Activated T-helper 2 cell treated with anti-CD3 and anti-CD28 coated beads, Interferon-gamma antibody, Interleukin-2, Interleukin-4, amounts not matched to agents 10 μg/mL and 5 μg/mL and 100 μg/mL, durations not matched to agents 14 hours and 24 hours and 36 hours (primary cell): Measurements from ENCODE around the gene MTHFD2. TPM values are rescaled to one million over a fixed set of nuclear protein-coding genes. Genes with fewer than 3 reads are reported as not detected.

ENCODE experiments used
- DNase-seq: peaks from one replicate; pipeline ENCODE4 v3.0.0; 2021; ENCODE audit warnings: low spot score
- H3K27ac Mint-ChIP-seq: one replicate; pipeline ENCODE4 v1.8.0; 2021; ENCODE audit warnings: mixed read lengths
- H3K27me3 Mint-ChIP-seq: one replicate; pipeline ENCODE4 v1.8.0; 2021; ENCODE audit warnings: low read depth, mixed read lengths
- H3K36me3 Mint-ChIP-seq: one replicate; pipeline ENCODE4 v1.8.0; 2021; ENCODE audit warnings: low read depth, mixed read lengths
- H3K4me1 Mint-ChIP-seq: one replicate; pipeline ENCODE4 v1.8.0; 2021; ENCODE audit warnings: low read depth, mixed read lengths
- H3K4me3 Mint-ChIP-seq: one replicate; pipeline ENCODE4 v1.8.0; 2021; ENCODE audit warnings: low read depth, mild to moderate bottlenecking, moderate library complexity, mixed read lengths
- H3K9me3 Mint-ChIP-seq: one replicate; pipeline ENCODE4 v1.8.0; 2021; ENCODE audit warnings: mixed read lengths
- intact Hi-C: fragments of 100-400 bp; cut with micrococcal nuclease; formaldehyde crosslinking; loops from one replicate; pipeline ENCODE4 v1.15.1; 2023
- total RNA-seq: library from RNA; stranded (reverse); gene quantifications from 2 replicates; pipeline ENCODE4 v1.2.3, GENCODE V29; 2022

The MTHFD2 gene
- total RNA-seq, 1 donor from 2014 or later = 371 TPM

DNA sequence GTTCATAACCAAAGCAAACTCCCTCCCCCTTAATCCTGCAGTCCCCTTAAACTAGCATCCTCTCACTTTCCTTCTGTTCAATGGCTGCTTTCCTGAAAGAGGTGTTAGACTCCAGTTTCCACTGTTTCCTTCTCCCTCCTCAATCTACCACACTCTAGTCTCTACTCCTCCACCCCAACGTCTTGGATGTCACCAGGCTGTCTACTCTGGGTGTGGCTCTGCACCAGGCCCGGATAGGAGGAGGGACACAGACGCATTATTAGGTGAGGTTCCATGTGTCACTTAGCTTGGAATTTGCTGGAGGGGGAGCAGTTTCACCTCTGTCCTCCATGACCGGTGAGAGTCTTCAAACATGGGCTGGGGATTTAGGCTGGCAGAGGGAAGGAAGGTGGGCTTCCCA is 61.3 kb downstream of the MTHFD2 start:
- no peak for DNase-seq
- H3K4me3 Mint-ChIP-seq = no peak overlapping the region
- no peaks in the 10 kb centered on the region for H3K4me1 Mint-ChIP-seq
- H3K27ac Mint-ChIP-seq = no peak overlapping the region
- no peaks in the 10 kb centered on the region for H3K27me3 Mint-ChIP-seq
- no peaks in the 10 kb centered on the region for H3K9me3 Mint-ChIP-seq
- H3K36me3 Mint-ChIP-seq = no peaks in the 10 kb centered on the region
- intact Hi-C loops = no loop called here

DNA sequence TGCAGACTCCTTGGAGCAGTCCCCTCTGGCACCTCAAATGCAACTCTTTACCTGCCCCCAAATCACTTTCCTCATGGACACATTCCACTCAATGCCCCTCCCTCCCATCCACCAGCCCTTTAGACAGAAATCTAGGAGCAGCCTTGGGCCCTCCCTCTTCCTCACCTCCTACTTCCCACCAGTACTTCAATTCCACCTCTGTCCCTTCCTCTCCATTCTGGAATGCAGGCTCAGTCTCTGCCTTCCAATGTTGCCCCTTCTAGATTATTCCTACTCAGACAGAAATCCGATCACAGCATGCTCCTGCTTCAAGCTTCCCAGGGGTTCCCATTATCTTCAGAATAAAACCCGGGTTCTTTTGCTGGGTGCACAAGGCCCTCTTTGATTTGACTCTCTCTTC is 62.1 kb downstream of the MTHFD2 start:
- no peak overlapping the region for H3K27ac Mint-ChIP-seq
- H3K36me3 Mint-ChIP-seq = no peaks in the 10 kb centered on the region

DNA sequence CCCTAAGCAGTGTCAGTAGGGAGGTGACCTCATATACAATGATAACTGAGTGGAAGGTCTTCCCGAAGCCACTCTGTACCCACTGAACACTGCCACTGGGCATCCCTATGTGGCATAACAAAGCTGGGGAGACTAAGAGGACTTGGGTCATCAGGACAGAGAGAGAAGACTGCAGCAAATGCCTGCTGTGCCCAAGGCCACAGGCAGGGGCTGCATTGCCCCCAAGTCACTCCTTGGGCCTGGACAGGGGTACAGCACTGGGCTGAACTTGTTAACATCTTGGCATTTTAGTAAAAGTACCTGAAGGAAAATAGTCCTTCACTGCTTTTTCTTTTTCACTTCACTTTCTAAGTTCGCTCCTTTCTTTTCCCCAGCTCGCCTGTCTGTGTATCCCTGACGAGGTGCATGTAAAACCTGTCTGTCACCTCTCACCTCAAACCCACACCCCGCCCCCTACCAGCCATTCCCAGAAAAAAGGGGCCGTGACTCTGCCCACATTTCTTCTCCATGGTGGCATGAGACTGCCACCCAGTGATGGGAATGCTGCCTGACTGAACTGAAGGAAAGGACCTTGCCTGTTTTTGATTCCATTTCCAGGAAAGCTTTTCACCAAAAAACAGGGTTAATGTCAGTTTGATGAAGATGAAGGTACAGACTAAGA is 62.9 kb downstream of the MTHFD2 start:
- peaks cover 4% of the 10 kb centered on the region for H3K4me1 Mint-ChIP-seq
- no peak overlapping the region for H3K27ac Mint-ChIP-seq
- no peaks in the 10 kb centered on the region for H3K27me3 Mint-ChIP-seq
- no peaks in the 10 kb centered on the region for H3K36me3 Mint-ChIP-seq
- intact Hi-C loops = no loop called here
- no peak for DNase-seq
- no peak overlapping the region for H3K4me3 Mint-ChIP-seq
- H3K9me3 Mint-ChIP-seq = no peaks in the 10 kb centered on the region

More for the DNA sequence above, 62.1 kb downstream of the MTHFD2 start:
- intact Hi-C loops = no loop called here
- Mint-ChIP-seq H3K27me3 (no peaks in the 10 kb centered on the region), H3K9me3 (no peaks in the 10 kb centered on the region), H3K4me3 (no peak overlapping the region), H3K4me1 (no peaks in the 10 kb centered on the region)
- DNase-seq = no peak

DNA sequence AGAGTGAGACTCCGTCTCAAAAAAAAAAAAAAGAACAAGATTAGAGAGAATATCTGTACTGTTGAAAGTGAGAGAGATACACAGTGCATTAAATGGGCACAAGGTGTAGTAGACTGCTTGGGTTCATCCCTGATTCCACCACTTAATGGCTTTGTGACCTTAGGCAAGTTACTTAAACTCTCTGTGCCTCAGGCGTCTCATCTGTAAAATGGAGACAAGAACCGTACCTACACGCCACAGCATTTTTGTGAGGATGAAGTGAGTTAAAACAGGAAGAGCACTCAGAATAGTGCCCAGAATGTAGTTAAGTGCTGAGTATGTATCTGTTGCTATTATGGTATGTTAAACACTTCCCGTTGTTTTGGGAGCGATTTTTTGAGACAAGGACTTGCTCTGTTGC is 64.3 kb downstream of the MTHFD2 start:
- peaks cover 10% of the 10 kb centered on the region for H3K4me1 Mint-ChIP-seq
- no peak overlapping the region for H3K27ac Mint-ChIP-seq
- no peaks in the 10 kb centered on the region for H3K36me3 Mint-ChIP-seq
- H3K27me3 Mint-ChIP-seq = no peaks in the 10 kb centered on the region
- intact Hi-C loops = no loop called here
- DNase-seq = no peak
- H3K9me3 Mint-ChIP-seq = no peaks in the 10 kb centered on the region
- H3K4me3 Mint-ChIP-seq = no peak overlapping the region

DNA sequence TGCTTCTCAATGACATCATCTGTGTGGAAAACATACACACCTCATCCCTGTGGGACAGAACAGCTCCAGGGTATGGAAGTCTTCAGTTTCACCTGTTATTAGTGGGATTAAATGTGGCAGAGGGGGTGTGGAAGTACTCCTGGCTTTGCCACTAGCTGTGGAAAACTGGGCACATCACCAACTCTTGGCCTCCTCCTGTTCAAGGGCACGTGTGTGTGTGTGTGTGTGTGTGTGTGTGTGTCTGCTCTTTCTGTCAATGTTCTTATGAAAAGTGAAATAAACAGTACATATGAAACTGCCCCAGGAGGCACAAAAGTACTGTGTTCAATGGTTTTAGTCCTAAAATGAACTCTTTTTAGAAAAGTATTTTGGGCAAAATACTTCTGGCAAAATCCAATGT is 65.9 kb downstream of the MTHFD2 start:
- no peak overlapping the region for H3K27ac Mint-ChIP-seq
- H3K4me3 Mint-ChIP-seq = no peak overlapping the region
- intact Hi-C loops = no loop called here
- DNase-seq = no peak
- H3K9me3 Mint-ChIP-seq = no peaks in the 10 kb centered on the region
- H3K27me3 Mint-ChIP-seq = no peaks in the 10 kb centered on the region
- H3K4me1 Mint-ChIP-seq = peaks cover 10% of the 10 kb centered on the region
- no peaks in the 10 kb centered on the region for H3K36me3 Mint-ChIP-seq

DNA sequence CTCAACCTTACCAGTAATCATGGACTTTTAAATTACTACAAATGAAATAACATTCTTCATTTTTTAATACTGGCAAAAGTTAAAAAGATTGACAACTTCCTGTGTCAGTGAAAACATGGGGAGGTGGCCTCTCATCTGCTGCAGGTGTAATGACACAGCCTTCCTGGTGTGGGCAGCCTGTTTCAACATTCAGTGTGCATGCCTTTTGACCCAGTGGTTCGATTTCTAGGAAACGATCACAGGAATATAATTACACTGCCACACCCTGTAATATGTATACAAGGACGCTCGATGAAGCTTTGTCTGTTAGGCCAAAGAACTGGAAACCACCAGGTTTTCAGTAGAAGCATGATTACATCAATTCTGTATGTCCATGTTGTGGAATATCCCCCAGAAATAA is 68.7 kb downstream of the MTHFD2 start:
- H3K4me3 Mint-ChIP-seq = no peak overlapping the region
- peaks cover 13% of the 10 kb centered on the region for H3K4me1 Mint-ChIP-seq
- peak overlapping the region; percentile 76 for H3K27ac Mint-ChIP-seq
- H3K9me3 Mint-ChIP-seq = no peaks in the 10 kb centered on the region
- peak; percentile 65 for DNase-seq
- H3K27me3 Mint-ChIP-seq = no peaks in the 10 kb centered on the region
- intact Hi-C loops = loop anchor here (1.0 kb wide), 1 partner anchor 68 kb away; no protein-coding TSS in a partner anchor
- no peaks in the 10 kb centered on the region for H3K36me3 Mint-ChIP-seq

Other genes starting within 250 kb of the MTHFD2 start
- 23.5 and 23.6 TPM in 2 replicates for gene TET3, start 213.7 kb upstream of the MTHFD2 start, total RNA-seq
- gene BOLA3, start 50.7 kb upstream of the MTHFD2 start, total RNA-seq = 91.2 and 92.7 TPM in 2 replicates
- 208 and 215 TPM in 2 replicates for gene MOB1A, start 19.7 kb upstream of the MTHFD2 start, total RNA-seq
- gene SLC4A5, start 144.8 kb downstream of the MTHFD2 start, total RNA-seq = 1.2 and 1.8 TPM in 2 replicates
- gene DCTN1, start 181.7 kb downstream of the MTHFD2 start, total RNA-seq = 91.1 and 104 TPM in 2 replicates
- 1.6 and 1.9 TPM in 2 replicates for gene C2orf81, start 223.0 kb downstream of the MTHFD2 start, total RNA-seq
- gene WDR54, start 223.1 kb downstream of the MTHFD2 start, total RNA-seq = 76.7 and 78.0 TPM in 2 replicates
- 2.2 and 3.9 TPM in 2 replicates for gene RTKN, start 243.3 kb downstream of the MTHFD2 start, total RNA-seq